ENCODE results near the gene TAS1R1.

TAS1R1 gene

DNA sequence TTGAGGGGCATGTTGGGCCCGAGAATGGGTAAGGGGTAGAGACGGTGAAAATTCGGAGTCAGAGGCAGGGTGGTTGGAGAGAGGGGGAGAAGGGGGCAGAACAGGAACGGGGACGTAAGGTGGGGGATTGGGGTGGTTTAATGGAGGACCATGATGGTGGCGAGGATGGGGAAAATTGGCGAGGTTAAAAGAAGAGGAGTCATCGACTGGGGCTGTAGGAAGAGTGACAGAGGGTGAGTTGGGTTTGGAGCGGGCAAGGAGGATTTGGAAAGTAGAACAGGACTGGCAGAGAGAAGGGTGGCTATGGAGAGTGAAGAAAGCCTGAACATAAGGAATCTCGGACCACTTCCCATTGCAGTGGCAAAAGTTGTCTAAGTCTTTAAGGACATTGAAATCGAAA, 13.9 kb downstream of the TAS1R1 start:
- no peak for TF ChIP-seq POLR2A (IDR thresholded peaks at IDR 0.05; ENCODE audit: extremely low read depth, insufficient read length)
- no peak for TF ChIP-seq MYC (IDR thresholded peaks at IDR 0.05; ENCODE audit: low read depth, low read length)
- H3K4me3 ChIP-seq (ENCODE audit: low read depth, low read length), result no peak overlapping the region
- no peak for DNase-seq (ENCODE audit: low read depth)

DNA sequence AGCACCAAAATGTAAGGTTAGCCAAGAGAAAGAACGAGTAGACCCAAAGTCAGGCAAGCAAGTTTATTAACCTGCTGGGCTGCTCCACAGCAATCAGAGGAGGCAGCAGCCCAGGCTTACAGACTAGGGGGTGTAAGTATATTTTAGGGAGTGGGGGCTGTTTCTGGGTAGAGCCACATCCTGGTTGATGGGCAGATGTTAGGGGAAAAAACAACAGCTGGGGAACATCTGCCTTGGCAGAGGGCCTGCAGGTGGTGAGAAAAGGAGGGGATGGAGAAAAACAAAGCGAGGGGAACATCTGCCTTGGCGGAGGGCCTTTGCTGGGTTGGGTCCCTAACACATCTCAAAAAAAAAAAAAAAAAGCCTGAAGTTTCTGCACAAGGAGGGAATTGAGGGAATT, 15.0 kb downstream of the TAS1R1 start:
- H3K4me3 ChIP-seq (ENCODE audit: low read depth, low read length), result no peak overlapping the region
- TF ChIP-seq, protein P1, sequence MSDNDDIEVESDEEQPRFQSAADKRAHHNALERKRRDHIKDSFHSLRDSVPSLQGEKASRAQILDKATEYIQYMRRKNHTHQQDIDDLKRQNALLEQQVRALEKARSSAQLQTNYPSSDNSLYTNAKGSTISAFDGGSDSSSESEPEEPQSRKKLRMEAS (IDR thresholded peaks at IDR 0.05; ENCODE audit: low read depth, low read length), result no peak
- no peak for TF ChIP-seq MYC (IDR thresholded peaks at IDR 0.05; ENCODE audit: low read depth, low read length)
- TF ChIP-seq POLR2A (IDR thresholded peaks at IDR 0.05; ENCODE audit: extremely low read depth, insufficient read length), result no peak
- TF ChIP-seq, protein P2, sequence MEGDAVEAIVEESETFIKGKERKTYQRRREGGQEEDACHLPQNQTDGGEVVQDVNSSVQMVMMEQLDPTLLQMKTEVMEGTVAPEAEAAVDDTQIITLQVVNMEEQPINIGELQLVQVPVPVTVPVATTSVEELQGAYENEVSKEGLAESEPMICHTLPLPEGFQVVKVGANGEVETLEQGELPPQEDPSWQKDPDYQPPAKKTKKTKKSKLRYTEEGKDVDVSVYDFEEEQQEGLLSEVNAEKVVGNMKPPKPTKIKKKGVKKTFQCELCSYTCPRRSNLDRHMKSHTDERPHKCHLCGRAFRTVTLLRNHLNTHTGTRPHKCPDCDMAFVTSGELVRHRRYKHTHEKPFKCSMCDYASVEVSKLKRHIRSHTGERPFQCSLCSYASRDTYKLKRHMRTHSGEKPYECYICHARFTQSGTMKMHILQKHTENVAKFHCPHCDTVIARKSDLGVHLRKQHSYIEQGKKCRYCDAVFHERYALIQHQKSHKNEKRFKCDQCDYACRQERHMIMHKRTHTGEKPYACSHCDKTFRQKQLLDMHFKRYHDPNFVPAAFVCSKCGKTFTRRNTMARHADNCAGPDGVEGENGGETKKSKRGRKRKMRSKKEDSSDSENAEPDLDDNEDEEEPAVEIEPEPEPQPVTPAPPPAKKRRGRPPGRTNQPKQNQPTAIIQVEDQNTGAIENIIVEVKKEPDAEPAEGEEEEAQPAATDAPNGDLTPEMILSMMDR (IDR thresholded peaks at IDR 0.05; ENCODE audit: low read depth, low read length), result no peak
- no peak for DNase-seq (ENCODE audit: low read depth)

DNA sequence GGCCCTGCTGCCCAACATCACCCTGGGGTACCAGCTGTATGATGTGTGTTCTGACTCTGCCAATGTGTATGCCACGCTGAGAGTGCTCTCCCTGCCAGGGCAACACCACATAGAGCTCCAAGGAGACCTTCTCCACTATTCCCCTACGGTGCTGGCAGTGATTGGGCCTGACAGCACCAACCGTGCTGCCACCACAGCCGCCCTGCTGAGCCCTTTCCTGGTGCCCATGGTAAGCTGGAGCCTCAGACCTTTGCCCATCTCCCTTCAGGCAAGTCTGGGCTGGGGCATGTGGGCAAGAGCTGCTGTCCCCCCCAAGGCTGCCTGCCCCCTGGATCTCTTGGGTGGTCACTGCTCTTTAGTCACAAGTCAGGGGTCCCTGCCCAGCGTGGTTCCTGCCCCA, 15.9 kb downstream of the TAS1R1 start:
- H3K4me3 ChIP-seq (ENCODE audit: low read depth, low read length), result no peak overlapping the region
- no peak for TF ChIP-seq POLR2A (IDR thresholded peaks at IDR 0.05; ENCODE audit: extremely low read depth, insufficient read length)
- TF ChIP-seq, protein P1 (IDR thresholded peaks at IDR 0.05; ENCODE audit: low read depth, low read length), result no peak
- no peak for TF ChIP-seq MYC (IDR thresholded peaks at IDR 0.05; ENCODE audit: low read depth, low read length)
- TF ChIP-seq, protein P2 (IDR thresholded peaks at IDR 0.05; ENCODE audit: low read depth, low read length), result no peak
- DNase-seq (ENCODE audit: low read depth), result no peak

DNA sequence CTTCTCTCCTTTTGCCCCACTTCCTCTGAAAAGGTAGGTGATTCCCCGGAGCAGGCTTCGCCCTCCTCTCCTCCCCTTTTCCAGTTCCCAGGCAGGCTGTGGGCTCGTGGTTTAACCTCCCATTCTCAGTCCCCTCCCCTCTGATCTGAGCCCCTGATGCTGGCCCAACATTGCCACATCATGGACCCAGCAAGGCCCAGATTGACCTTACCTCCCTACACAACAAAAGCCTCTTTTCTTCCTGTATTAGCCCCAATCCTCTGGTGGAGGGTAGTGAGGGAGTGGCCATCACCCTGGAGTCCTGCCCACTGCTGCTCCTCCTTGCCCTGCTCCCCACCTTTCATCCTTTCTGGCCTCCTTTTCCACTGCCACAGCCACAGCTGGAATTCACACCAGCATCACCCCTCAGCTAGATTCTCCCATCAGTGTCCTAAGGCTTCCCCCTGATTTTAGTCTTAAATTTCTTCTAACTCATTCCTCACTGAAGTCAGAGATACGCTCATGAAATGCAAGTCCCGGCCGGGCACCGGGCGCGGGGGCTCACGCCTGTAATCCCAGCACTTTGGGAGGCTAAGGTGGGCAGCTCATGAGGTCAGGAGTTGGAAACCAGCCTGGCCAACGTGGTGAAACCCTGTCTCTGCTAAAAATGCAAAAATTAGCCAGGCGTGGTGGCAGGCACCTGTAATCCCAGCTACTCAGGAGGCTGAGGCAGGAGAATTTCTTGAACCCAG, 17.7 kb downstream of the TAS1R1 start:
- TF ChIP-seq MYC (IDR thresholded peaks at IDR 0.05; ENCODE audit: low read depth, low read length) (no peak), POLR2A (IDR thresholded peaks at IDR 0.05; ENCODE audit: extremely low read depth, insufficient read length) (no peak)
- TF ChIP-seq, protein P1 (IDR thresholded peaks at IDR 0.05; ENCODE audit: low read depth, low read length), result no peak
- TF ChIP-seq, protein P2 (IDR thresholded peaks at IDR 0.05; ENCODE audit: low read depth, low read length), result no peak
- H3K4me3 ChIP-seq (ENCODE audit: low read depth, low read length), result no peak overlapping the region
- DNase-seq (ENCODE audit: low read depth), result no peak

DNA sequence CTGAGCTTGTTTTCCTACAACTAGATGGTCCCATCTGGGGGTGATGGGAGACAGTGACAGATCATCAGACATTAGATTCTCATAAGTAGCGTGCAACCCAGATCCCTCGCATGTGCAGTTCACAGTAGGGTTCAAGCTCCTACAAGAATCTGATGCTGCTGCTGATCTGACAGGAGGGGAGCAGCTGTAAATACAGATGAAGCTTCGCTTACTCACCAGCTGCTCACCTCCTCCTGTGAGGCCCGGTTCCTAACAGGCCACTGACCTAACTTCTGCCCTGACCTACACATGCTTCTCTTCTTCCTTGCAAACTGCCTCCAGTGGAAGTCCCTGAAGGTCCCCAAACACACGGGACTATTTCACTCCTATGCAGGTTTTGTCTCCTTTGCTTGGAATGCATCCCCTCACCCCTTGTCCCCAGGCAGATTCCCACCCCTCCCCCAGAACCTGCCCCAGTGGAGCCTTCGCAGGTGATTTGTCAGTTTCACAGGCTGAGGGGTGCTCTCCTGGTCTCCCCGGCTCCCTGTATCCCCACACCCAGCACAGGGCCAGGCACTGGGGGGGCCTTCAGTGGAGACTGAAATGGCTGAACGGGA, 19.0 kb downstream of the TAS1R1 start:
- no peak overlapping the region for H3K4me3 ChIP-seq (ENCODE audit: low read depth, low read length)
- no peak for DNase-seq (ENCODE audit: low read depth)
- TF ChIP-seq, protein P1 (IDR thresholded peaks at IDR 0.05; ENCODE audit: low read depth, low read length), result no peak
- TF ChIP-seq POLR2A (IDR thresholded peaks at IDR 0.05; ENCODE audit: extremely low read depth, insufficient read length), result no peak
- TF ChIP-seq, protein P2 (IDR thresholded peaks at IDR 0.05; ENCODE audit: low read depth, low read length), result no peak
- no peak for TF ChIP-seq MYC (IDR thresholded peaks at IDR 0.05; ENCODE audit: low read depth, low read length)

DNA sequence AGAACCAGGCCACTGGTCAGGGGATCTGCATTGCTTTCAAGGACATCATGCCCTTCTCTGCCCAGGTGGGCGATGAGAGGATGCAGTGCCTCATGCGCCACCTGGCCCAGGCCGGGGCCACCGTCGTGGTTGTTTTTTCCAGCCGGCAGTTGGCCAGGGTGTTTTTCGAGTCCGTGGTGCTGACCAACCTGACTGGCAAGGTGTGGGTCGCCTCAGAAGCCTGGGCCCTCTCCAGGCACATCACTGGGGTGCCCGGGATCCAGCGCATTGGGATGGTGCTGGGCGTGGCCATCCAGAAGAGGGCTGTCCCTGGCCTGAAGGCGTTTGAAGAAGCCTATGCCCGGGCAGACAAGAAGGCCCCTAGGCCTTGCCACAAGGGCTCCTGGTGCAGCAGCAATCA, 19.7 kb downstream of the TAS1R1 start:
- TF ChIP-seq, protein P2 (IDR thresholded peaks at IDR 0.05; ENCODE audit: low read depth, low read length), result no peak
- TF ChIP-seq POLR2A (IDR thresholded peaks at IDR 0.05; ENCODE audit: extremely low read depth, insufficient read length) (no peak), MYC (IDR thresholded peaks at IDR 0.05; ENCODE audit: low read depth, low read length) (no peak)
- TF ChIP-seq, protein P1 (IDR thresholded peaks at IDR 0.05; ENCODE audit: low read depth, low read length), result no peak
- DNase-seq (ENCODE audit: low read depth), result no peak
- no peak overlapping the region for H3K4me3 ChIP-seq (ENCODE audit: low read depth, low read length)

Data from NB4 (cell line).